Left ventricle myocardium inferior (tissue), 1 donor: ENCODE data around the gene AKAP9. TPM values are rescaled to one million over a fixed set of nuclear protein-coding genes. Genes with fewer than 3 reads are reported as not detected.
A peak's percentile ranks its signal among the peaks of the same experiment; 100 is the strongest.
"Not testable (repeated sequence)": the region's sequence is repeated elsewhere in the genome, so short reads cannot be mapped to it uniquely, and the experiment has no call there.

Experiments
- DNase-seq: peaks from one replicate; pipeline ENCODE4 v3.0.0-alpha.2; 2020
- H3K27ac ChIP-seq: fragments of 200-600 bp; replicated peaks from 2 replicates; pipeline ENCODE4 v1.8.0; 2021
- H3K27me3 ChIP-seq: fragments of 200-600 bp; 2 replicates; pipeline ENCODE4 v1.8.0; 2021; ENCODE audit warnings: low read depth
- H3K36me3 ChIP-seq: fragments of 200-600 bp; 2 replicates; pipeline ENCODE4 v1.8.0; 2021
- H3K4me1 ChIP-seq: fragments of 200-600 bp; 2 replicates; pipeline ENCODE4 v1.8.0; 2021
- H3K4me3 ChIP-seq: fragments of 200-600 bp; 2 replicates; pipeline ENCODE4 v1.8.0; 2021; ENCODE audit warnings: mild to moderate bottlenecking, moderate library complexity
- H3K9me3 ChIP-seq: fragments of 200-600 bp; replicated peaks from 2 replicates; pipeline ENCODE4 v1.8.0; 2021
- CTCF ChIP-seq: fragments of 200-600 bp; IDR thresholded peaks from 2 replicates; pipeline ENCODE4 v1.8.0; 2021; ENCODE audit warnings: antibody characterized with exemption, mild to moderate bottlenecking, borderline replicate concordance
- intact Hi-C: fragments of 100-400 bp; cut with micrococcal nuclease; formaldehyde crosslinking; loops from one replicate; pipeline ENCODE4 v1.11.0; 2022
- total RNA-seq: library from RNA; stranded (reverse); fragmentation: NEBNext Ultra II Directional; extraction: Animal tissue kit (Norgen Biotek cat#: 25700); gene quantifications from one replicate; pipeline ENCODE4 v1.2.1, GENCODE V29; 2021
- donor health status: DM: no; HTN: yes; CAD: no; lungs with severe emphysema.

The AKAP9 gene
- total RNA-seq, 1 donor from 2014 or later, result 49.4 TPM

GRCh38 chr7:91927912-91928311, 12.8 kb upstream of the AKAP9 start:
- Histone ChIP-seq H3K4me3 (no peak overlapping the region), H3K36me3 (no peaks in the 10 kb centered on the region), H3K9me3 (no peaks in the 10 kb centered on the region), H3K27me3 (no peaks in the 10 kb centered on the region), H3K4me1 (no peaks in the 10 kb centered on the region), H3K27ac (no peak overlapping the region)
- no peak for DNase-seq
- TF ChIP-seq CTCF, result no peak
- intact Hi-C loops, result no loop called here

GRCh38 chr7:91929463-91929862, 11.2 kb upstream of the AKAP9 start:
- Histone ChIP-seq H3K9me3 (no peaks in the 10 kb centered on the region), H3K4me1 (no peaks in the 10 kb centered on the region), H3K36me3 (no peaks in the 10 kb centered on the region), H3K27ac (no peak overlapping the region), H3K27me3 (no peaks in the 10 kb centered on the region), H3K4me3 (no peak overlapping the region)
- no peak for DNase-seq
- no peak for TF ChIP-seq CTCF
- intact Hi-C loops, result no loop called here

- peak overlapping the region; percentile 95 for H3K27ac ChIP-seq
- peaks cover 47% of the 10 kb centered on the region for H3K4me1 ChIP-seq
- no peaks in the 10 kb centered on the region for H3K27me3 ChIP-seq
- intact Hi-C loops, result no loop called here
- TF ChIP-seq CTCF, result no peak
- H3K36me3 ChIP-seq, result no peaks in the 10 kb centered on the region
- H3K9me3 ChIP-seq, result no peaks in the 10 kb centered on the region
- no peak for DNase-seq
- H3K4me3 ChIP-seq, result peak overlapping the region; percentile 85
These were observed 491 bp upstream of the AKAP9 start for GRCh38 chr7:91940171-91940570.

GRCh38 chr7:91941450-91941849, 788 bp downstream of the AKAP9 start:
- no peak for TF ChIP-seq CTCF
- H3K4me3 ChIP-seq, result peak overlapping the region; percentile 85
- H3K36me3 ChIP-seq, result no peaks in the 10 kb centered on the region
- H3K27me3 ChIP-seq, result no peaks in the 10 kb centered on the region
- H3K4me1 ChIP-seq, result peaks cover 60% of the 10 kb centered on the region
- peak overlapping the region; percentile 95 for H3K27ac ChIP-seq
- no peaks in the 10 kb centered on the region for H3K9me3 ChIP-seq
- peak; percentile 42 for DNase-seq
- intact Hi-C loops, result no loop called here

GRCh38 chr7:91942312-91942711, 1.6 kb downstream of the AKAP9 start:
- H3K27me3 ChIP-seq, result no peaks in the 10 kb centered on the region
- intact Hi-C loops, result no loop called here
- no peak for DNase-seq
- no peaks in the 10 kb centered on the region for H3K9me3 ChIP-seq
- H3K36me3 ChIP-seq, result no peaks in the 10 kb centered on the region
- peaks cover 62% of the 10 kb centered on the region for H3K4me1 ChIP-seq
- no peak for TF ChIP-seq CTCF
- peak overlapping the region; percentile 85 for H3K4me3 ChIP-seq
- peak overlapping the region; percentile 95 for H3K27ac ChIP-seq

GRCh38 chr7:91944970-91945369, 4.3 kb downstream of the AKAP9 start:
- DNase-seq, H3K27me3 ChIP-seq, intact Hi-C loops, H3K4me3 ChIP-seq, H3K9me3 ChIP-seq, H3K36me3 ChIP-seq: not testable (repeated sequence)
- Histone ChIP-seq H3K27ac (peak overlapping the region; percentile 9), H3K4me1 (peaks cover 66% of the 10 kb centered on the region)
